Activated CD4-positive, CD25-positive, alpha-beta regulatory T cell treated with anti-CD3 and anti-CD28 coated beads, Interleukin-2, amount 50 U/mL, for 72 hours (primary cell): ENCODE results near the gene RAB3IL1.
"Not testable (repeated sequence)": the region's sequence is repeated elsewhere in the genome, so short reads cannot be mapped to it uniquely, and the experiment has no call there.

Experiments used
- DNase-seq: peaks from one replicate; pipeline ENCODE4 v3.0.0; 2021

The RAB3IL1 gene, protein sequence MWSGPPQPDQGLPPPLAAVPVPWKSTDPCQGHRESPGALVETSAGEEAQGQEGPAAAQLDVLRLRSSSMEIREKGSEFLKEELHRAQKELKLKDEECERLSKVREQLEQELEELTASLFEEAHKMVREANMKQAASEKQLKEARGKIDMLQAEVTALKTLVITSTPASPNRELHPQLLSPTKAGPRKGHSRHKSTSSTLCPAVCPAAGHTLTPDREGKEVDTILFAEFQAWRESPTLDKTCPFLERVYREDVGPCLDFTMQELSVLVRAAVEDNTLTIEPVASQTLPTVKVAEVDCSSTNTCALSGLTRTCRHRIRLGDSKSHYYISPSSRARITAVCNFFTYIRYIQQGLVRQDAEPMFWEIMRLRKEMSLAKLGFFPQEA

DNA sequence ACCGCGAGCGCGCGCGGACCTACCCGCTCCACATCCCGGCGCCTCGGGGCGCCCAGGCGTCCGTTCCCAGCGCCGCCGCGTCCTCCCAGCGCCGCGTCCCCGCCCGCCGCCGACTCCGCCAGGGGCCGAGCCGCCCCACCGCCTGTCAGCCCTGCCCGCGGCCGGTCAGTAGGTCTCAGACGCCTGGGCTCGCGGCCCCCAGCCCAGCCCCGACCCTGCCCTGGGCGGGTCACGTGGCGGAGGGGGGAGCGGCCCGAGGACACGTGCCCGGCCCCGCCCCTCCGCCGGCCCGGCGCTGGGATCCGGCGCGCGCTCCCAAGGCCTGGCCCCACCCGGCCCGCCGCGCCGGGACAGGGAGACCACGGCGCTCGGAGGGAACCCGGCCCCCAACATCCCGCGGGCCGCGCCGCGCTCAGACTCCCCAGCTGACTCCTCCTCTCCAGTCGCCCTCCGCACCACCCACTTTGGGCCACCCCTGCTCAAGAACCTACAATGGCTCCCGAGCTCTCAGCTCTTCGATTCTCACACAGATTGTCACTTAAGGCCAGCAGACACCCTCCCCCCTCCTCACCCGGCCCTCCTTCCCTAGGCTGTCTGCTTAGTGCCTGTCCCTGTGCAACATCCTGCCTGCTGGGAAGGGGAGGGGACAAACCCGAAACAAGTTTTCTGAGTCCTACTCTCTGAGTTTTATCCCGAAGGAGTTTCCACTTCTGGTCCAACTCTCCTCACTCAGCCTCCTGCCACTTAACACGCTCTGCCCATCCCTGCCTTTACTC is at the start of gene RAB3IL1:
Gene RAB3IL1 (minus strand): TSS at position 233 of the 776 bp plus-strand sequence. CDS start 199 bp downstream, at position 34.
- peak; percentile 33 for DNase-seq

DNA sequence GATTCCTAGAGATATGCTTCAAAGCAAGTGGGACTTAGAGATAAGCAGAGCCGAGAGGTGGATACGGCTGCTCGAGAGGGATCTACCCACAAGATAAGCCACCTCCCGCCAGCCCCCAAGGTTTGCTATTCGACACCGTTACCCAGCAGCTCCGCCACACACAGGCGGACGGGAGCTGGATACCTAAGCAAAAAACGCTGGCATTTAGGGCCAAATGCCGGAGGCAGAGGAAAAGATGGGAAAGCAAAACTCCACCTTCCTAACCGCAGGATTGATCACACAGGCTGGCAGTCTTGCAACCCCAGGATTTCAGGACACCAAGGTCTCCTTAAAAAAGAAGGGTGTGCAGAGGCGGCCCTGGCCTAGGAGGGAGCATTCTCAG is 49.4 kb upstream of the RAB3IL1 start:
- DNase-seq: no peak

DNA sequence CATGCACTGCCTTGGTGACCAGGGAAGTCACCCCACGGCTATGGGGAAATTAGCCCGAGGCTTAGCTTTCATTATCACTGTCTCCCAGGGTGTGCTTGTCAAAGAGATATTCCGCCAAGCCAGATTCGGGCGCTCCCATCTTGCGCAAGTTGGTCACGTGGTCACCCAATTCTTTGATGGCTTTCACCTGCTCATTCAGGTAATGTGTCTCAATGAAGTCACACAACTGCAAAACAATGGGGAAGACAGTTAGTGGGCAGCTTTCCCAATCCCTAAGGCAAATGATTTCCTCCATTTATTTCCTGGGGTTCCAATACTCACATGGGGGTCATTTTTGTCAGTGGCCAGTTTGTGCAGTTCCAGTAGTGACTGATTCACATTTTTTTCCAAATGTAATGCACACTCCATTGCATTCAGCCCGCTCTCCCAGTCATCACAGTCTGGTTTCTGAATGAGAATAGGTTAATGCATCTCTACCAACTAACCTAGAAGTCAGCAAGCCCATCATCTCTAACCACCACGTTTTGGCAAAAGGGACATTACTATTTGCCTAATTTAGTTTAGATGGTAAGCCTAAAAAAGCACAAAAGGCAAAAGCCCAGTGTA is 47.4 kb upstream of the RAB3IL1 start:
- DNase-seq: peak; percentile 21

DNA sequence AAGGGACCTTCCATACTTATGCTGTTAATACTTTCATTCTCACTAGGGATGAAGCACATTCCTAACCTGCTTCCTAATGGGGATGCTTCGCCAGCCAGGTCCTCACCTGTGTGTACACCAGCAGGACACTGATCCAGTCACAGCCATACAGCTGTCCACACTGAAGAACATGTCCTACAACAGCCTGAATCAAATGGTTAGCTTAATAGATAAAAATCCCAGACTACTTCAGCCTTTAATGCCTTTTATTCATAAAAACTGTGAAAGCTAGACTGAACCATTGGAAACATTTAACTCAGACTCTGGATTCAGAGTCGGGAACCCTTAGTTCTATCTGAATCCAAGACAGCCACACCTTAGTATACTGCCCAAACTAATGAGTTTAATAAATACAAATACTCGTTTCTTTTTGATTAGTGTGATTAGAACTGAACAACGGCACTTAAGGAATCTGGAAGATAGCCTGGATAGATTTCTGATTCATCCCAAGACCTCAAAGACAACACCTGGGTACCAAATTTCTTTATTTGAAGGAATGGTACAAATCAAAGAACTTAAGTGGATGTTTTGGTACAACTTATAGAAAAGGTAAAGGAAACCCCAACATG is 46.8 kb upstream of the RAB3IL1 start:
- DNase-seq: no peak

DNA sequence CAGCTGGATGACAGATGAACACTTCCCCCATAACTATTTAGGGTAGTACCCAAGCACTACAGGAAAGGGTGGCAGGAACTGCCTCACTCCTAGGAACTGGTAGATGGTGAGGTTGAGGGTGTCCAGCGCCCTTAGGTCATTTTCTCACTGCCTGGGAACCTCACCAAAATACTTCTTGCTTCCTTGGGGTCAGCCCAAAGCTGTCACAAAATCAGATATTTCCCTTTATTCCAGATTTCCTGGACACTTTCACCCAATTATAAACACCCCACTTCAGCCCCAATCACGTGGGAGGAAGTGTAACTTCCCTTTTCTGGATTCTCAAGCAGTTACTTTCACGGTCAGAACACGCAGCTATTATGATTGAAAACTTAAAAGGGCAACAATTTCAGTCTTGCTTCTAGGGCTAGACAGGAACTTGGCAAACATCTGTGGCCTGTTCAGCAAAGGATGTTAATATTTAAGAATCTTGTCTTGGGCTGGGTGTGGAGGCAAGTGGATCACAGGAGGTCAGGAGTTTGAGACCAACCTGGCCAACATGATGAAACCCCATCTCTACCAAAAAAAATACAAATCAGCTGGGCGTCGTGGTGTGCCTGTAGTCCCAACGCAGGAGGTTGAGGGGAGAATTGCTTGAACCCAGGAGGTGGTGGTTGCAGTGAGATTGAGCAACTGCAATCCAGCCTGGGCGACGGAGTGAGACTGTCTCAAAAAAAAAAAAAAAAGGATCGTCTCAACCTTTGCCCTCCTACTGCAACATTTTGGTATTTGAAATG is 46.1 kb upstream of the RAB3IL1 start:
- DNase-seq: no peak

- DNase-seq: no peak
These were observed 45.6 kb upstream of the RAB3IL1 start for GRCh38 chr11:61963016-61963281.

DNA sequence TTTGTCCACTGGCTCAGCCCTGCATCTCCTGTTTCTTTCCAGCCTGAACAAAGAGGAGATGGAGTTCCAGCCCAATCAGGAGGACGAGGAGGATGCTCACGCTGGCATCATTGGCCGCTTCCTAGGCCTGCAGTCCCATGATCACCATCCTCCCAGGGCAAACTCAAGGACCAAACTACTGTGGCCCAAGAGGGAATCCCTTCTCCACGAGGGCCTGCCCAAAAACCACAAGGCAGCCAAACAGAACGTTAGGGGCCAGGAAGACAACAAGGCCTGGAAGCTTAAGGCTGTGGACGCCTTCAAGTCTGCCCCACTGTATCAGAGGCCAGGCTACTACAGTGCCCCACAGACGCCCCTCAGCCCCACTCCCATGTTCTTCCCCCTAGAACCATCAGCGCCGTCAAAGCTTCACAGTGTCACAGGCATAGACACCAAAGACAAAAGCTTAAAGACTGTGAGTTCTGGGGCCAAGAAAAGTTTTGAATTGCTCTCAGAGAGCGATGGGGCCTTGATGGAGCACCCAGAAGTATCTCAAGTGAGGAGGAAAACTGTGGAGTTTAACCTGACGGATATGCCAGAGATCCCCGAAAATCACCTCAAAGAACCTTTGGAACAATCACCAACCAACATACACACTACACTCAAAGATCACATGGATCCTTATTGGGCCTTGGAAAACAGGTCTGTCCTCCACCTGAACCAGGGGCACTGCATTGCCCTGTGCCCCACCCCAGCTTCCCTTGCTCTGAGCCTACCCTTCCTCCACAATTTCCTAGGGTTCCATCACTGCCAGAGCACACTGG is 45.0 kb upstream of the RAB3IL1 start:
- no peak for DNase-seq

DNA sequence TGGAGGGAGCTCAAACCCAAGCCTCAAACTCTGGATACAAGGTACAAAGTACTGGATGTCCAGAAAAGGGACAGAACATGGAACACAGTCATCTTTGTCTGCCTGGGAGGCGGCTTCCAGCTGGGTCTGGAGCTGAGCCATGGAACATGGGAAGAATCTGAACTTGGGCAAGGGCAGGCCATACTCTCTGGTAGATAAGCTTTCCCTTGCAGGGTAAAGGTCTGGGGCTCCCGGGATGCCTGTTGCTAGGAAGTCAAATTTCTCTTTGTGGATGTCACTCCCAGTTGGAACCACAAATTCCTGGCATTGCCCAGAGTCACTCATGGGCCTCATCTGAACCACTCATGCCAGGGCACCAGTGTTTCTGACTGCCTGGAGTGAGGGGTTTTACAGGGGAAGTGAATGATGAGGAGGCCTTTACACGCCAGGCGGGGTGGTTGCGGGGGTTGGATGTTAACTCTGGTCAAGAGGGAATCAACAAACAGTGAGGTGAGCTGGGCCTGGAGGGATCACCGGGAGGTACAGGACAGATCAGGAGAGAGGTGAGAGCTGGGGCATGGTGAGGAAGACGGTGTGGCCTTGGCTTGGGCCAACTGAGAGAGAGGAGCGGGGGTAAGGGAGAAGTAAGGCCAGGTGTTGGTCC is 44.3 kb upstream of the RAB3IL1 start:
- DNase-seq: no peak

DNA sequence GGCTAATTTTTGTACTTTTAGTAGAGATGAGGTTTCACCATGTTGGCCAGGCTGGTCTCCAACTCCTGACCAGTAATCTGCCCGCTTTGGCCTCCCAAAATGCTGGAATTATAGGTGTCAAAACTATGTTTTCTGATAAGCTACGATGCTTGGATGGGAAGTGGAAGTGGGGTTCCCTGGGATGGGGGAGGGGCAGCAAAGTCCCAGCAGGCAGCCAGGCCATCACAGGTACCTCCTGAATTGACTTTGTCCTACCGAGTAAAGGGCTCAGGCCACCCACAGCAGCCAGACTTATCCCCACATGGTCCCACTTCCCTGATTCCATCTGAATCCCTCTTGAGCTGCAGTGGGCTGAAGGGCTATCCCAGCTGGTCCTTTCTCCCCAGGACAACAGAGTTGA is 43.2 kb upstream of the RAB3IL1 start:
- peak; percentile 0 for DNase-seq

DNA sequence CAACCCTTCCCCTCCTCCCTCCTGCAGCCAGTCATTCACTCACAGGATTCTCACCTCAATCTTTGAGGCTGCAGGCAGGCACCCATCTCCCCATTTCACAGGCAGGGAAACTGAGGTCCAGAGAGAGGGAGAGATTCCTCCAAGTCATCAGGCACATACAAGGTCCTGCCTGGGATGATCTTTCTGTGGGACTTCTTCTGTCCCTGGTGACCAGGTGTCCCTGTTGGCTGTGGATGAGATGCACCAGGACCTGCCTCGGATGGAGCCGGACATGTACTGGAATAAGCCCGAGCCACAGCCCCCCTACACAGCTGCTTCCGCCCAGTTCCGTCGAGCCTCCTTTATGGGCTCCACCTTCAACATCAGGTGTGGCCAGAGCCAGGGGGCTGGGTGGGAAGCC is 42.3 kb upstream of the RAB3IL1 start:
- DNase-seq: peak; percentile 16

- peak; percentile 25 for DNase-seq
These were observed 41.7 kb upstream of the RAB3IL1 start for GRCh38 chr11:61959114-61959513.

DNA sequence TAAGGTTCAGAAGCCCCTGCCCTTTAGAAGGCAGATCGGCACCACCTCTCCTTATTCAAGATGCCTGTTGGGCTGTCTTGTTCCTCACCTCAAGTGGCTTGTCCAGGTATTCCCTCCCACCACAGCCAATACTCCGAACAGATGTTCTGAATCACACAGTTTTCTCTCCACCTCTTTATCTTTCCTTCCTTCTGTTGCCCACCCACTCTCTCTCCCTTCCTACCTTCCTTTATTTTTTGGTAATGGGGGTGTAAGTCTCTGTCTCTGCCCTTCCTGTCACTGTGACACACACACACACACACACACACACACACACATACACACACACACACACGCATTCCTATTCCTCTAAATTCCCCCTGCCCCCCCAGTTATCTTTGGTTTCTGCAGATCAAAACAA is 41.2 kb upstream of the RAB3IL1 start:
- no peak for DNase-seq

- no peak for DNase-seq
These were observed 39.8 kb upstream of the RAB3IL1 start for GRCh38 chr11:61957021-61957770.

DNA sequence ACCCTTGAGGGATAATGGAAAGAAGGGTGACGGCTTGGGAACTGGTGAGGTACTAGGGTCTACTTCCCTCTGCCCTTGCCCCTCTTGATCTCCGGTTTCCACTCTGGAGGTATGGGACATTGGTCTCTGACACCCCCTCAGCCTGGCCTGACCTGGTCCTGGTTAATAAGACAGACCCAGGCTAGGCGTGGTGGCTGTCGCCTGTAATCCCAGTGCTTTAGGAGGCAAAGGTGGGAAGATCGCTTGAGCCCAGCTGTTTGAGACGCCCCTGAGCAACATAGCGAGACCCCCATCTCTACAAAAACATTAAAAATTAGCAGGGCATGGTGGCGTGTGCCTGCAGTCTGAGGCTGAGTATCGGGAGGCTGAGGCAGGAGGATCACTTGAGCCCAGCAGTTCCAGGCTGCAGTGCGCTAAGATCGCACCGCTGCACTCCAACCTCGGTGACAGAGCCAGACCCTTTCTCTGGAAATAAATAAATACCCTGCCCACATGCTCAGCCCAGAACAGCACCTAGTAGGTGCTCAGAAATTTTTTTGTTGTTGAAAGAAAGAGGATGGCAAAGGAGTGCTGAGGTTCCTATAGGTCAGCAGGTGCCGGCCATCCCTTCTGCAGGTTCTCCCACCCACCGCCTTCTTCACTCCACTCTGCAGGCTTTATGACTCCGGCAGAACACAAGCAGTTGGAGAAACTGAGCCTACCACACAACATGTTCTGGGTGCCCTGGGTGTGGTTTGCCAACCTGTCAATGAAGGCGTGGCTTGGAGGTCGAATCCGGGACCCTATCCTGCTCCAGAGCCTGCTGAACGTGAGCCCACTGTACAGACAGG is 39.0 kb upstream of the RAB3IL1 start:
- DNase-seq: no peak

- no peak for DNase-seq
These were observed 38.2 kb upstream of the RAB3IL1 start for GRCh38 chr11:61955422-61956135.

GRCh38 chr11:61954851-61955421 is 37.6 kb upstream of the RAB3IL1 start:
- DNase-seq: no peak

GRCh38 chr11:61954106-61954850 is 36.9 kb upstream of the RAB3IL1 start:
- no peak for DNase-seq

- not testable (repeated sequence) for DNase-seq
These were observed 36.3 kb upstream of the RAB3IL1 start for GRCh38 chr11:61953632-61954031.
